GM23338 (cell line): ENCODE measurements around the gene BAHCC1.

Experiments
- CREB1 ChIP-seq: fragments of 250-450 bp; sonication (Bioruptor Pico); IDR thresholded peaks from 2 replicates; pipeline ENCODE4 v1.5.0; 2020; ENCODE audit warnings: low read depth, mild to moderate bottlenecking, moderate library complexity
- ETS1 ChIP-seq: IDR thresholded peaks from 2 replicates; pipeline ENCODE4 v1.6.1; 2016; ENCODE audit warnings: antibody characterized with exemption
- EZH2phosphoT487 ChIP-seq: fragments of 200-600 bp; sonication (generic); IDR thresholded peaks from one replicate; pipeline ENCODE4 v1.8.1; 2018; ENCODE audit warnings: antibody characterized with exemption; ENCODE audit not compliant: unreplicated experiment
- NANOG ChIP-seq: IDR thresholded peaks from 2 replicates; pipeline ENCODE4 v1.6.1; 2016; ENCODE audit warnings: antibody characterized with exemption, borderline replicate concordance
- POLR2AphosphoS5 ChIP-seq: IDR thresholded peaks from 2 replicates; pipeline ENCODE4 v1.6.1; 2016; ENCODE audit warnings: antibody characterized with exemption, low read depth
- ZNF331 ChIP-seq: fragments of 250-450 bp; sonication (Bioruptor Pico); IDR thresholded peaks from 2 replicates; pipeline ENCODE4 v1.5.0; 2020; ENCODE audit warnings: low read depth, mild to moderate bottlenecking, moderate library complexity
- ZNF462 ChIP-seq: fragments of 250-450 bp; sonication (Bioruptor Pico); IDR thresholded peaks from 2 replicates; pipeline ENCODE4 v1.5.0; 2020; ENCODE audit warnings: mild to moderate bottlenecking, moderate library complexity
- TF ChIP-seq, protein P1 (sequence below), 2 experiments: fragments of 200-600 bp in 1 of 2; sonication (generic) in 1 of 2; conservative IDR thresholded peaks; 2 replicates each; pipeline versions ENCODE4 v1.5.1 to v1.6.1; 2016 to 2017; ENCODE audit warnings: antibody characterized with exemption in 2 of 2, low read depth in 2 of 2, mild to moderate bottlenecking in 2 of 2, moderate library complexity in 1 of 2

DNA sequence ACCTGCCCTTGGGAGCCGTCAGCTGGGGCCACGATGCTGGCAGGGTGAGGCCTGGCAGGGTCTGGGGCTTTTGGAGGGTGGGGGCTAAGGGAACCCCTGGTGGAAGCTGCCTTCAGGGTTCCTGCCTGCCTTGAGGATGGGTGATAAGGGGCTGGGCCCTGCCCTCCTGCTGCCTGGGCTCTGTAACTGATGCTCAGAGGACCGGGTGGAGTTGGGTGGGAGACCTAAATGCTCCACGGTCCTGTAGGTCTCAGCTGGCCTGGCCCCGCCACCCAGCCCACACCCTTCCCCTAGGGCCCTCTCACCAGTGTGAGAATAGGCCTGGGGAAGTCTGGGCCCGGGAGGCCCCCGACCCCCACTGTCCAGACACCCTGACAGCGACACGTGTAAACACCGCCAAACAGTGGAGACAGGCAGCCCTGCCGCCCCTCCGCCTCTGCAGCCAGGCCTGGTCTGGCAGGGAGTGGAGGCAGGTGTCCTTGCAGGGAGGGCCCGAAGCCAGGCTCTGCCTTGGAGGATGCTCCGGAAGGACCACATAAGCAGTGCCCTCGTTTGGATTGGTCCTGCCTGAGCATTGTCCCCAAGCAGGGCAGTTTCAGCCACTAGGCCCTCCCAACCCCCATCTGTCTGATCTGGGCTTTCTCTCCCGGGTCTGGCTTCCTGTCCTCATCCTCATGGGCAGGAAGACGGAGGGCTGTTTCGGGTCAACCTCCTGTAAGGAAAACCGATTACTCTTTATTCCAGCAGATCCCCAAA lies 6.5 kb upstream of the BAHCC1 start:
- TF ChIP-seq, protein P1, sequence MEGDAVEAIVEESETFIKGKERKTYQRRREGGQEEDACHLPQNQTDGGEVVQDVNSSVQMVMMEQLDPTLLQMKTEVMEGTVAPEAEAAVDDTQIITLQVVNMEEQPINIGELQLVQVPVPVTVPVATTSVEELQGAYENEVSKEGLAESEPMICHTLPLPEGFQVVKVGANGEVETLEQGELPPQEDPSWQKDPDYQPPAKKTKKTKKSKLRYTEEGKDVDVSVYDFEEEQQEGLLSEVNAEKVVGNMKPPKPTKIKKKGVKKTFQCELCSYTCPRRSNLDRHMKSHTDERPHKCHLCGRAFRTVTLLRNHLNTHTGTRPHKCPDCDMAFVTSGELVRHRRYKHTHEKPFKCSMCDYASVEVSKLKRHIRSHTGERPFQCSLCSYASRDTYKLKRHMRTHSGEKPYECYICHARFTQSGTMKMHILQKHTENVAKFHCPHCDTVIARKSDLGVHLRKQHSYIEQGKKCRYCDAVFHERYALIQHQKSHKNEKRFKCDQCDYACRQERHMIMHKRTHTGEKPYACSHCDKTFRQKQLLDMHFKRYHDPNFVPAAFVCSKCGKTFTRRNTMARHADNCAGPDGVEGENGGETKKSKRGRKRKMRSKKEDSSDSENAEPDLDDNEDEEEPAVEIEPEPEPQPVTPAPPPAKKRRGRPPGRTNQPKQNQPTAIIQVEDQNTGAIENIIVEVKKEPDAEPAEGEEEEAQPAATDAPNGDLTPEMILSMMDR (conservative IDR thresholded peaks at IDR 0.05; ENCODE audit: low read depth in 2 of 2): no peak
- TF ChIP-seq ZNF331 (no peak), POLR2AphosphoS5 (no peak), NANOG (no peak), EZH2phosphoT487 (no peak), ETS1 (no peak), ZNF462 (CRISPR knock-in tag) (no peak), CREB1 (no peak)
